Body of pancreas (tissue), 4 donors: ENCODE measurements around the gene TEP1. TPM values are rescaled to one million over a fixed set of nuclear protein-coding genes. Genes with fewer than 3 reads are reported as not detected.
A peak's percentile ranks its signal among the peaks of the same experiment; 100 is the strongest.

Source experiments
- ATAC-seq: fragments of 150-250 bp; one replicate; pipeline ENCODE4 v1.9.1; 2016
- DNase-seq, 4 donors: peaks; one replicate each; pipeline ENCODE4 v3.0.0-alpha.2; 2019
- H3K27ac ChIP-seq, 4 donors: fragments of 200-600 bp; sonication (generic); 1 replicate in 3 of 4; 2 replicates in 1 of 4; pipeline versions ENCODE4 v1.5.1 to v1.6.1; 2016 to 2019; ENCODE audit warnings: mild to moderate bottlenecking in 1 of 4, mixed read lengths in 1 of 4, moderate library complexity in 1 of 4
- H3K27me3 ChIP-seq, 2 donors: fragments of 200-600 bp; sonication (generic); one replicate each; pipeline ENCODE4 v1.6.0; 2016; ENCODE audit warnings: mild to moderate bottlenecking in 1 of 2
- H3K36me3 ChIP-seq, 2 donors: fragments of 200-600 bp; sonication (generic); replicated peaks in 1 of 2; 2 replicates each; pipeline ENCODE4 v1.5.1; 2016; ENCODE audit warnings: low read depth in 2 of 2; ENCODE audit not compliant: insufficient read depth in 1 of 2
- H3K4me1 ChIP-seq: fragments of 200-600 bp; sonication (generic); one replicate; pipeline ENCODE4 v1.6.0; 2016
- H3K4me3 ChIP-seq, 2 donors: fragments of 200-600 bp; sonication (generic); 1 replicate in 1 of 2; 2 replicates in 1 of 2; pipeline ENCODE4 v1.5.1; 2016 to 2019
- H3K9me3 ChIP-seq, 3 donors: fragments of 200-600 bp; sonication (generic); 1 replicate in 2 of 3; 2 replicates in 1 of 3; pipeline ENCODE4 v1.5.1; 2016
- POLR2A ChIP-seq, 3 donors: fragments of 450-650 bp; IDR thresholded peaks; one replicate each; pipeline ENCODE4 v1.6.1; 2016; ENCODE audit warnings: antibody characterized with exemption in 3 of 3, mild to moderate bottlenecking in 2 of 3
- WGBS, 2 donors: methylation state at CpG; one replicate each; pipeline ENCODE4 v1.1.5; 2017; 5-methylcytosine and 5-hydroxymethylcytosine counted together
- intact Hi-C: fragments of 100-400 bp; cut with DNase I; formaldehyde crosslinking; loops from one replicate; pipeline ENCODE4 v1.15.1; 2023
- total RNA-seq, 2 donors: library from RNA; depleted of rRNA; stranded (reverse); fragments of >200 nt; gene quantifications; one replicate each; pipeline ENCODE4 v1.1.0, GENCODE V29; 2016
- TF ChIP-seq, protein P1 (sequence below), 7 experiments: fragments of 450-650 bp in 4 of 7; fragments of 200-600 bp in 3 of 7; sonication (generic) in 3 of 7; IDR thresholded peaks; one replicate each; pipeline ENCODE4 v1.5.1; 2016 to 2019; ENCODE audit warnings: antibody characterized with exemption in 7 of 7

Gene TEP1
- total RNA-seq, 2 donors from 2014 or later, result 32.3 to 35.3 TPM

DNA sequence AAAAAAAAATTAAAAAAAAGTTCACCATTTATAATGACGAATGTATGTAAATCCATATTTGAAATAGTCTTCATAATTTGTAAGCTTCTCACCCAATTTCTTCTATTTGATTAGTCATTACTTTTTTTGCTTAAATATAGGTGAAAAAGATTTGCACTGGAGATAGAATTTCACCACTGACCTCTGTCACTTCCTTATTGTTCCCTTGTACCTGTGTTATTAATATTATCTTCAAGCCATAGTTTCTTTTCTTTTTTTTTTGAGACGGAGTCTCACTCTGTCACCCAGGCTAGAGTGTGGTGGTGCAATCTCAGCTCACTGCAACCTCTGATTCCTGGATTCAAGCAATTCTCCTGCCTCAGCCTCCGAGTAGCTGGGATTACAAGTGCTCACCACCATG is 15.8 kb downstream of the TEP1 start:
- H3K27me3 ChIP-seq, result no peaks in the 10 kb centered on the region
- DNase-seq (no peak), ATAC-seq (no peak)
- H3K36me3 ChIP-seq, result peaks cover 8 to 24% of the 10 kb centered on the region in 2 donors
- H3K9me3 ChIP-seq, result no peaks in the 10 kb centered on the region
- H3K4me1 ChIP-seq, result no peaks in the 10 kb centered on the region
- no peak overlapping the region for H3K4me3 ChIP-seq
- no peak for TF ChIP-seq POLR2A (IDR thresholded peaks at IDR 0.05)
- TF ChIP-seq, protein P1, sequence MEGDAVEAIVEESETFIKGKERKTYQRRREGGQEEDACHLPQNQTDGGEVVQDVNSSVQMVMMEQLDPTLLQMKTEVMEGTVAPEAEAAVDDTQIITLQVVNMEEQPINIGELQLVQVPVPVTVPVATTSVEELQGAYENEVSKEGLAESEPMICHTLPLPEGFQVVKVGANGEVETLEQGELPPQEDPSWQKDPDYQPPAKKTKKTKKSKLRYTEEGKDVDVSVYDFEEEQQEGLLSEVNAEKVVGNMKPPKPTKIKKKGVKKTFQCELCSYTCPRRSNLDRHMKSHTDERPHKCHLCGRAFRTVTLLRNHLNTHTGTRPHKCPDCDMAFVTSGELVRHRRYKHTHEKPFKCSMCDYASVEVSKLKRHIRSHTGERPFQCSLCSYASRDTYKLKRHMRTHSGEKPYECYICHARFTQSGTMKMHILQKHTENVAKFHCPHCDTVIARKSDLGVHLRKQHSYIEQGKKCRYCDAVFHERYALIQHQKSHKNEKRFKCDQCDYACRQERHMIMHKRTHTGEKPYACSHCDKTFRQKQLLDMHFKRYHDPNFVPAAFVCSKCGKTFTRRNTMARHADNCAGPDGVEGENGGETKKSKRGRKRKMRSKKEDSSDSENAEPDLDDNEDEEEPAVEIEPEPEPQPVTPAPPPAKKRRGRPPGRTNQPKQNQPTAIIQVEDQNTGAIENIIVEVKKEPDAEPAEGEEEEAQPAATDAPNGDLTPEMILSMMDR (IDR thresholded peaks at IDR 0.05), result no peak
- intact Hi-C loops, result no loop called here
- 86 to 91% methylated on average over 3 of the region's 3 CpGs for WGBS, 2 donors
- no peak overlapping the region for H3K27ac ChIP-seq

DNA sequence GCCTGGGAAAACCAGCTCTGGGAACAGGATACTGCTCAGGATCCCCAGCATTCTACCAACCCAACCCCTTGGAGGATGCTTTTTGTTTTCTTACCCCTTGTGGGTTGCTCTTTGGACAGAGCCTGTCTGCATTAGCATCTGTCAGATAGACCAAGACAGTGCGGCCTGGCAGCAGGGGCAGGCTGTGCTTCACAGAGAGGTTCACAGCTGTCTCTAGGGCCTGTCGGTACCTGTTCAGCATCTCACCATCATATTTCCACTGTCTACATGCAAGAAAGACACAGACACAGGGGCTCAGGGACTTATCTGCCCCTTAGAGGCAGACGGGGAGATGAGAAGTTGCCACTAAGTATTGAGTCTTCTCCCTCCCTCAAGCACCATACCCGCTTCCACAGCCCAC is 21.8 kb downstream of the TEP1 start:
- Histone ChIP-seq H3K36me3 (peaks cover 12 to 53% of the 10 kb centered on the region in 2 donors), H3K4me3 (no peak overlapping the region), H3K9me3 (no peaks in the 10 kb centered on the region), H3K27ac (no peak overlapping the region), H3K4me1 (no peaks in the 10 kb centered on the region), H3K27me3 (no peaks in the 10 kb centered on the region)
- DNase-seq, result no peak
- ATAC-seq, result no peak
- 92 to 94% methylated on average over 4 of the region's 4 CpGs for WGBS, 2 donors
- TF ChIP-seq, protein P1 (IDR thresholded peaks at IDR 0.05), result no peak
- no peak for TF ChIP-seq POLR2A (IDR thresholded peaks at IDR 0.05)
- intact Hi-C loops, result no loop called here

DNA sequence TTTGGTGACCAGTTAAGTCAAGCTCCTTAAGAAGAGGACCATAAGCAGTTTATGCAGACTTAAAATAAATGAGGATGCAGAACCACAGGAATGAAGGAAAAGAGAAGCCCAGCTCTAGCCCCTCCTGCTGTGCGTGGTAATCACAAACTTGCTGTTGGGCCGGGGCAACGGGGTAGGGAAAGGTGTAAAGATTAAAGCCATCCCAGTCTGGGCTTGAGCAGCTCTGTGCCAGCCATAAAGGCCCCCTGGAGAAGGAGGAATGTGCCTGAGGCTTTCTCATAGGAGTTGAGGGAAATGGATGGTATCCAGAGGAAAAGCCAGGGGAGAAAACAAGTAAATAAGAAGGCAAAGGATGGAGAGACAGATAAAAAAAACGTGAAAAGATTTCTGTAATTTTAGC is 25.1 kb downstream of the TEP1 start:
- WGBS, 2 donors, result 54 to 71% methylated on average over 4 of the region's 4 CpGs
- TF ChIP-seq POLR2A (IDR thresholded peaks at IDR 0.05), result no peak
- TF ChIP-seq, protein P1 (IDR thresholded peaks at IDR 0.05), result no peak
- ATAC-seq (no peak), DNase-seq (no peak)
- no peak overlapping the region for H3K27ac ChIP-seq
- no peak overlapping the region for H3K4me3 ChIP-seq
- no peaks in the 10 kb centered on the region for H3K9me3 ChIP-seq
- peaks cover 5 to 65% of the 10 kb centered on the region in 2 donors for H3K36me3 ChIP-seq
- no peaks in the 10 kb centered on the region for H3K4me1 ChIP-seq
- intact Hi-C loops, result no loop called here
- no peaks in the 10 kb centered on the region for H3K27me3 ChIP-seq

DNA sequence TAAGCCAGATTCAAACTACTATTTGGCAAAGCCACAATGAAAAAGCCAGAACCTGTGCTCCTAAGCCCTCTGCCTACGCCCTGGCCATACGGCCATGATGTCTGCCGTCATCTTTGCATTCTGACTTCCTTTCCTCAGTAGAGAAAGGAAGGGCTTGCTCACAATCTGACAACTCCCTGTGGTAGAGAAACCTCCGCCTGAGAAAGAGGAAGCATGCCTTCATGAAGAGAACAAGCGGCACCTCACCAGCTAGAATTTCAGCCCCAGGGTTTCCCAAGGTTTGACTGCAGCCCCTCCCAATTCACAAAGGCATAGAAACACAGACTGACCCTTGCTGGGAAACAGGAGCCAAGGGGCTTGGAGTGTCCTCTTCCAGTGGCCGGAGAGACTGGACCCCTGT is 25.7 kb downstream of the TEP1 start:
- no peaks in the 10 kb centered on the region for H3K4me1 ChIP-seq
- no peaks in the 10 kb centered on the region for H3K9me3 ChIP-seq
- intact Hi-C loops, result no loop called here
- peaks cover 5 to 69% of the 10 kb centered on the region in 2 donors for H3K36me3 ChIP-seq
- WGBS, 2 donors, result 82 to 93% methylated on average over 6 of the region's 6 CpGs
- ATAC-seq (no peak), DNase-seq (peak in 1 of 4 donors; percentile 16)
- H3K4me3 ChIP-seq, result no peak overlapping the region
- H3K27ac ChIP-seq, result no peak overlapping the region
- H3K27me3 ChIP-seq, result no peaks in the 10 kb centered on the region
- no peak for TF ChIP-seq POLR2A (IDR thresholded peaks at IDR 0.05)
- TF ChIP-seq, protein P1 (IDR thresholded peaks at IDR 0.05), result no peak

DNA sequence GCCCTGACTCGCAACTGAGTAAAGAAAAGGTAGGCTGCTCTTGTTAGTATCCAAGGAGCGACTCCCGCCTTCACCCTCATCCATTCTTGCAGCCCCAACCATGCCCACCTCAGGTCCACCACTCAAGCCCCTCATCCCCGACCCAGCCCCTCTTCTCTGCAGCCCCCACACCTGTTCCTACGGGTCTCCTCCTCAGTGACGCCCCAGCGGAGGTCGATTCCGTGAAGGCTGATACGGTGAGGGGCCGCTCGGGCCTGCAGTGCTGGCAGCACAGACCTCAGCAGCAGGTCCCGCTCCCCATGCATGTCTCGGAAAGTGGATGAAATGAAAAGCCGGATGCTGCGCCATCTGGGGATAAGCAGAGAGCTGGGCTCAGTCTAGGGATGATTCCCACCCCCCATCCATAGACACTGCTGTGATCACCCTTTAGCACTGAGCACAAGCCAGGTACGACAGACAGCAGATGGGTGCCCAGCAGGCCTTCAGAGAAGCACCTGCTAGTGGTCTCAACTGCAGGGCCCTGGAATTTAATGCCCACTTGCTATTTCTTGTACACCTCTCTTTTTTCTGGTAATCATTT is 26.9 kb downstream of the TEP1 start:
- Histone ChIP-seq H3K27ac (no peak overlapping the region), H3K9me3 (no peaks in the 10 kb centered on the region), H3K4me3 (no peak overlapping the region), H3K36me3 (peaks cover 11 to 73% of the 10 kb centered on the region in 2 donors), H3K27me3 (no peaks in the 10 kb centered on the region), H3K4me1 (no peaks in the 10 kb centered on the region)
- TF ChIP-seq, protein P1 (IDR thresholded peaks at IDR 0.05), result no peak
- no peak for TF ChIP-seq POLR2A (IDR thresholded peaks at IDR 0.05)
- no peak for DNase-seq
- 90 to 94% methylated on average over 16 to 17 of the region's 17 CpGs for WGBS, 2 donors
- no peak for ATAC-seq
- intact Hi-C loops, result no loop called here
